NOMO-1 (cell line): ENCODE results near the gene TDRD9.

Experiments
- DNase-seq, 2 experiments: peaks; one replicate each; lab custom pipeline; 2025; ENCODE audit not compliant: unreplicated experiment in 2 of 2; lab: John Stamatoyannopoulos, UW

Gene TDRD9

DNA sequence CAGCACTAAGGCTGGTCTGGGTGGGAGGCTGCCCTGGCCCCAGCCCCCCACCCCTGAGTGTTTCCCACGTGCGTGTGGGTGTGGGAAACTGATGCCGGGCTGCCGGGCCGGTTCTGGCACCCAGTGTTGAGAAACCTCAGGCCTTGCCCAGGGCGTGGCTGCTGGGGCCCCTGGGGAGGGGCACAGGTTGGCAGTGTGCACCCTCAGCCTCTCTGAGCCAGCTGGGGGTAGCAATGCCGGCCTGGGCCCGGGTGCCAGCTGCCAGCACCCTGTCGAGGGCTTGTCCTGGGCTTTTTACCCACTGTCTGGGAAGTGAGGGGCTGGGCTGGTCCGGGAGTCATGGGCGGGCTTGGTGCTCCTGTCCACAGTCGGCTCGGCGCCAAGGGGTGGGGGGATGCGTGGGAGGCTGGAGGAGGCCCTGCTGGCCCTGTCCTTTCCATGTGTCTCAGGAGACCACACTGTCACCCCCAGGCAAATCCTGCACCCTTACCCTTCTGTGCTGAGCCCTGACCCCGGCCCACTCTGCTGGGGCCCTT, 172.9 kb downstream of the TDRD9 start:
- no peak for DNase-seq

DNA sequence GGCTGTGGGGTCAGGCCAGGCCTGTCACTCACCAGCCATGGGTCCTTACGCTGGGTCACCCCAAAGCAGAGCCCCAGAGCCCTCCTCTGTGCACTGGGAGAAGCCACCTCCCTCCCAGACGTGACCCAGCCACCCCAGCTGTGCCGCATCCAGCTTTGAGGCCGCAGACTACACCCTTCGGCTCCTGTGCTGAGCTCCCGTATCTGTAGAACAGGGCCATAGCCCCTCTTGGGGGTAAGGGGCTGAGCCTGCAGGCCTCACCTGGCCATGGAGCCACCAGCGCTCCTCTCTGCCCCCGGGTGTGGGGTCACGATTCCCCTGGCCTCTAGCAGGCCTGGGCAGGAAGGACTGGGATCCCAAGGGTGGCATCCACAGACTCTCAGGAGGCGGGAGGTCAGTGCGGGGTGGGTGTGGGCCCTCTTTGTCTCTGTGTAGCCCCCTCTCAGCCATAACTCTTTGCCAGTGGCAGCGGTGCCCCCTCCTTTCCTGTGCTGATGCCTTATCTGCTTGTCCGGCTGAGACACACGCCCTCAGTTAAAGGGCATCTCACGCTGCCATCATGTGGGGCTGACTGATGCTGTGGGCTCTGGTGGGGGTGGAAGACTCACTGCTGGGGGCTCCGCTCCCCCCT, 173.5 kb downstream of the TDRD9 start:
- no peak for DNase-seq
